Left lung (tissue), 10 donors: ENCODE data around the gene F5. TPM values are rescaled to one million over a fixed set of nuclear protein-coding genes. Genes with fewer than 3 reads are reported as not detected.

Experiments used
- ATAC-seq: fragments of 200-7000 bp; cut with Tn5 transposase; one replicate; pipeline ENCODE4 v1.9.1; 2020; ENCODE audit warnings: moderate library complexity
- DNase-seq, 4 donors: peaks; one replicate each; pipeline ENCODE4 v3.0.0-alpha.2; 2013 to 2020
- H3K27ac ChIP-seq, 2 donors: fragments of 200-600 bp; sonication (generic) in 1 of 2; one replicate each; pipeline versions ENCODE4 v1.5.0 to v1.8.0; 2020 to 2021
- H3K27me3 ChIP-seq, 2 donors: fragments of 200-600 bp; sonication (generic) in 1 of 2; one replicate each; pipeline versions ENCODE4 v1.5.0 to v1.8.0; 2020 to 2021
- H3K36me3 ChIP-seq, 2 donors: fragments of 200-600 bp; sonication (generic) in 1 of 2; one replicate each; pipeline versions ENCODE4 v1.5.0 to v1.8.0; 2020 to 2021
- H3K4me1 ChIP-seq, 2 donors: fragments of 200-600 bp; one replicate each; pipeline ENCODE4 v1.8.0; 2021
- H3K4me3 ChIP-seq, 2 donors: fragments of 200-600 bp; sonication (generic) in 1 of 2; one replicate each; pipeline versions ENCODE4 v1.5.0 to v1.8.0; 2020 to 2021; ENCODE audit warnings: mild to moderate bottlenecking in 1 of 2
- H3K9me3 ChIP-seq, 2 donors: fragments of 200-600 bp; sonication (generic) in 1 of 2; one replicate each; pipeline versions ENCODE4 v1.5.0 to v1.8.0; 2020 to 2021
- CTCF ChIP-seq, 2 donors: fragments of 200-600 bp; sonication (generic) in 1 of 2; IDR thresholded peaks; one replicate each; pipeline versions ENCODE4 v1.5.0 to v1.8.0; 2021; ENCODE audit warnings: antibody characterized with exemption in 2 of 2
- intact Hi-C, 2 donors: fragments of 100-400 bp; cut with DNase I; formaldehyde crosslinking; loops; one replicate each; pipeline versions ENCODE4 v1.11.2 to v1.14.2; 2022
- polyA plus RNA-seq, 6 donors: library from polyadenylated mRNA; unstranded; fragments of 120-200 nt; gene quantifications; one replicate each; pipeline ENCODE4 v1.2.1, GENCODE V29; 2013; ENCODE audit not compliant: insufficient read length in 6 of 6
- total RNA-seq, 2 donors: library from RNA; stranded (reverse); fragmentation: NEBNext Ultra II Directional; extraction: Animal tissue kit (Norgen Biotek cat#: 25700); gene quantifications; one replicate each; pipeline ENCODE4 v1.2.1, GENCODE V29; 2021
- donor health status: DM: no; HTN: yes; CAD: no.
- donor health status: DM: no; HTN: no; CAD: no.

F5 gene
- total and polyA plus RNA-seq, 8 donors = 0.03 to 7.2 (median 0.23) TPM

- intact Hi-C loops = no loop called here
- DNase-seq = no peak
Observed at GRCh38 chr1:169491845-169492281, 94.4 kb downstream of the F5 start.

GRCh38 chr1:169488157-169488556, 98.1 kb downstream of the F5 start:
- Histone ChIP-seq H3K4me1 (peaks cover 0 to 37% of the 10 kb centered on the region in 2 donors), H3K36me3 (no peaks in the 10 kb centered on the region), H3K4me3 (no peak overlapping the region), H3K27ac (no peak overlapping the region), H3K9me3 (no peaks in the 10 kb centered on the region), H3K27me3 (no peaks in the 10 kb centered on the region)
- no peak for DNase-seq
- no peak for ATAC-seq
- TF ChIP-seq CTCF (IDR thresholded peaks at IDR 0.05) = no peak
- intact Hi-C loops = no loop called here

More at GRCh38 chr1:169491845-169492281, 94.4 kb downstream of the F5 start:
- Histone ChIP-seq H3K36me3 (no peaks in the 10 kb centered on the region), H3K27ac (no peak overlapping the region), H3K4me1 (peaks cover 0 to 11% of the 10 kb centered on the region in 2 donors), H3K4me3 (no peak overlapping the region), H3K27me3 (no peaks in the 10 kb centered on the region), H3K9me3 (no peaks in the 10 kb centered on the region)
- peak; percentile 25 for ATAC-seq
- TF ChIP-seq CTCF (IDR thresholded peaks at IDR 0.05) = no peak

- no peaks in the 10 kb centered on the region for H3K9me3 ChIP-seq
- peaks cover 0 to 41% of the 10 kb centered on the region in 2 donors for H3K4me1 ChIP-seq
- no peaks in the 10 kb centered on the region for H3K36me3 ChIP-seq
- no peak for ATAC-seq
- intact Hi-C loops = no loop called here
- H3K4me3 ChIP-seq = no peak overlapping the region
- peak overlapping the region in 1 of 2 donors; percentile 97 for H3K27ac ChIP-seq
- no peak for TF ChIP-seq CTCF (IDR thresholded peaks at IDR 0.05)
- peak in 1 of 4 donors; percentile 45 for DNase-seq
- no peaks in the 10 kb centered on the region for H3K27me3 ChIP-seq
Observed at GRCh38 chr1:169487561-169487960, 98.7 kb downstream of the F5 start.

- Histone ChIP-seq H3K27me3 (no peaks in the 10 kb centered on the region), H3K27ac (peak overlapping the region; percentile 96 to 97), H3K4me3 (peak overlapping the region in 1 of 2 donors; percentile 95), H3K4me1 (peaks cover 0 to 41% of the 10 kb centered on the region in 2 donors), H3K9me3 (no peaks in the 10 kb centered on the region), H3K36me3 (no peaks in the 10 kb centered on the region)
- no peak for TF ChIP-seq CTCF (IDR thresholded peaks at IDR 0.05)
- DNase-seq (no peak), ATAC-seq (no peak)
- intact Hi-C loops = no loop called here
Observed at GRCh38 chr1:169487133-169487532, 99.1 kb downstream of the F5 start.

GRCh38 chr1:169486281-169487051, 99.8 kb downstream of the F5 start:
- DNase-seq = peak in 1 of 4 donors; percentile 36
- H3K27me3 ChIP-seq = no peaks in the 10 kb centered on the region

More at GRCh38 chr1:169486281-169487051, 99.8 kb downstream of the F5 start:
- Histone ChIP-seq H3K4me1 (peaks cover 0 to 41% of the 10 kb centered on the region in 2 donors), H3K9me3 (no peaks in the 10 kb centered on the region), H3K27ac (peak overlapping the region; percentile 96 to 97), H3K4me3 (peak overlapping the region; percentile 24 to 95), H3K36me3 (no peaks in the 10 kb centered on the region)
- no peak for TF ChIP-seq CTCF (IDR thresholded peaks at IDR 0.05)
- intact Hi-C loops = no loop called here
- ATAC-seq = no peak
